Astrocyte of the hippocampus (primary cell): ENCODE data around the gene UNC5B.

Experiments
- DNase-seq: peaks from one replicate; pipeline ENCODE4 v3.0.0; 2011; ENCODE audit warnings: low read depth, low spot score

UNC5B gene

GRCh38 chr10:71239946-71240795 lies 27.8 kb downstream of the UNC5B start:
- no peak for DNase-seq

- peak; percentile 39 for DNase-seq
Measured at GRCh38 chr10:71241114-71241829, 28.9 kb downstream of the UNC5B start.

GRCh38 chr10:71241830-71242621 lies 29.7 kb downstream of the UNC5B start:
- DNase-seq = no peak

GRCh38 chr10:71242622-71243009 lies 30.2 kb downstream of the UNC5B start:
- no peak for DNase-seq

- no peak for DNase-seq
Measured at GRCh38 chr10:71243756-71244395, 31.5 kb downstream of the UNC5B start.

GRCh38 chr10:71244431-71245419 lies 32.4 kb downstream of the UNC5B start:
- no peak for DNase-seq

GRCh38 chr10:71245420-71246325 lies 33.3 kb downstream of the UNC5B start:
- no peak for DNase-seq

- DNase-seq = no peak
Measured at GRCh38 chr10:71246591-71247413, 34.4 kb downstream of the UNC5B start.

GRCh38 chr10:71247414-71247705 lies 35.0 kb downstream of the UNC5B start:
- DNase-seq = no peak

- DNase-seq = no peak
Measured at GRCh38 chr10:71247804-71248203, 35.4 kb downstream of the UNC5B start.

- DNase-seq = no peak
Measured at GRCh38 chr10:71248210-71248609, 35.8 kb downstream of the UNC5B start.

GRCh38 chr10:71249996-71250395 lies 37.6 kb downstream of the UNC5B start:
- no peak for DNase-seq

GRCh38 chr10:71250405-71250804 lies 38.0 kb downstream of the UNC5B start:
- DNase-seq = no peak

GRCh38 chr10:71250842-71251241 lies 38.5 kb downstream of the UNC5B start:
- DNase-seq = no peak

GRCh38 chr10:71251319-71251718 lies 38.9 kb downstream of the UNC5B start:
- DNase-seq = no peak

- DNase-seq = no peak
Measured at GRCh38 chr10:71252220-71252619, 39.9 kb downstream of the UNC5B start.

- no peak for DNase-seq
Measured at GRCh38 chr10:71253981-71254818, 41.8 kb downstream of the UNC5B start.
